Thyroid gland (tissue), 4 donors: ENCODE measurements around the gene DNAJC21.

Source experiments
- POLR2A ChIP-seq, 2 donors: fragments of 450-650 bp; IDR thresholded peaks; one replicate each; pipeline ENCODE4 v1.6.1; 2017; ENCODE audit warnings: antibody characterized with exemption in 2 of 2, mild to moderate bottlenecking in 2 of 2, moderate library complexity in 1 of 2
- TF ChIP-seq, protein P1 (sequence below), 6 experiments: fragments of 200-600 bp in 3 of 6; fragments of 450-650 bp in 3 of 6; sonication (generic) in 3 of 6; IDR thresholded peaks; one replicate each; pipeline ENCODE4 v1.5.1; 2016 to 2019; ENCODE audit warnings: antibody characterized with exemption in 6 of 6, mild to moderate bottlenecking in 2 of 6, inconsistent platforms in 1 of 6, moderate library complexity in 1 of 6

DNA sequence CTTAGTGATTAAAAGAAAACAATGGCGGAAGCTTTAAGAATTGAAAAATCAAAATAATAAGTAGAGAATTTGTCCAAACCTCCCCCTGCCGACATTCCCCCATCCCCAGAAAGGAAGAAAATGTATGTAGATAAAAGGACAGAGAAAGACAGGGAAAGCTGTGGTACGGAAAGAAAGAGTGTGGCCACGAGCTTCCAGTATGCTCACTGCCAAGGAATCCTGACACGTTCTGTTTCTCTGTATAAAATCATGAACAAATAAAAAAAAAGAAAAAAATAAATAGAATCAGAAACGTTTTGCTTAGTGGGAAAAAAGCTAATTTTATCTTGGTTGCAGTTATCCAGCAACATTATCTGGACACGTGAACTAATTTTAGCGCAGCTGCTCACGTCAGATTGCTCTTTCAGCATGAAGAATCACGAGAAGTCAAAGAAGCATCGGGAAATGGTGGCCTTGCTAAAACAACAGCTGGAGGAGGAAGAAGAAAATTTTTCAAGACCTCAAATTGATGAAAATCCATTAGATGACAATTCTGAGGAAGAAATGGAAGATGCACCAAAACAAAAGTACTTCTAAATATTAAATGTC lies 15.2 kb downstream of the DNAJC21 start:
- TF ChIP-seq, protein P1, sequence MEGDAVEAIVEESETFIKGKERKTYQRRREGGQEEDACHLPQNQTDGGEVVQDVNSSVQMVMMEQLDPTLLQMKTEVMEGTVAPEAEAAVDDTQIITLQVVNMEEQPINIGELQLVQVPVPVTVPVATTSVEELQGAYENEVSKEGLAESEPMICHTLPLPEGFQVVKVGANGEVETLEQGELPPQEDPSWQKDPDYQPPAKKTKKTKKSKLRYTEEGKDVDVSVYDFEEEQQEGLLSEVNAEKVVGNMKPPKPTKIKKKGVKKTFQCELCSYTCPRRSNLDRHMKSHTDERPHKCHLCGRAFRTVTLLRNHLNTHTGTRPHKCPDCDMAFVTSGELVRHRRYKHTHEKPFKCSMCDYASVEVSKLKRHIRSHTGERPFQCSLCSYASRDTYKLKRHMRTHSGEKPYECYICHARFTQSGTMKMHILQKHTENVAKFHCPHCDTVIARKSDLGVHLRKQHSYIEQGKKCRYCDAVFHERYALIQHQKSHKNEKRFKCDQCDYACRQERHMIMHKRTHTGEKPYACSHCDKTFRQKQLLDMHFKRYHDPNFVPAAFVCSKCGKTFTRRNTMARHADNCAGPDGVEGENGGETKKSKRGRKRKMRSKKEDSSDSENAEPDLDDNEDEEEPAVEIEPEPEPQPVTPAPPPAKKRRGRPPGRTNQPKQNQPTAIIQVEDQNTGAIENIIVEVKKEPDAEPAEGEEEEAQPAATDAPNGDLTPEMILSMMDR (IDR thresholded peaks at IDR 0.05) = no peak
- TF ChIP-seq POLR2A (IDR thresholded peaks at IDR 0.05) = no peak
